ENCODE results near the gene CHRNA10.

Gene CHRNA10

DNA sequence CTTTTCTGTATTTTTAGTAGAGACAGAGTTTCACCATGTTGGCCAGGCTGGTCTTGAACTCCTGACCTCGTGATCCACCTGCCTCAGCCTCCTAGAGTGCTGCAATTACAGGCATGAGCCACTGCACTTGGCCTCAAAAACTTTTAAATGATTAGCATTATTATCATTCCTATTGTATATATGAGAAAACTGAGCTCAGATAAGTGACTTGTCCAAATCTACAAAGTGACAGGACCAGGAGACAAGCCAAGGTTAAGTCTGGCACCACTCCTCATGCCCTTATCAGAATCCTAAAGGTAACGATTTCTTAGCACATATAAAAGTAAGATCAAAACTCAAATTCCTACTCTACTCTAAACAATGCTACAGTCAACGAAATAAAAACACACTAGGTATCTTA, 32.2 kb upstream of the CHRNA10 start:
- Histone ChIP-seq H3K4me3 (replicated peaks; ENCODE audit: low read depth, low read length) (no peak overlapping the region), H3K27me3 (replicated peaks; ENCODE audit: control insufficient read depth, insufficient read depth, low read length) (no peaks in the 10 kb centered on the region), H3K36me3 (ENCODE audit: control insufficient read depth, insufficient read depth, low read length) (peaks cover 18% of the 10 kb centered on the region)
- no peak for DNase-seq (ENCODE audit: extremely low read depth, insufficient read length)
- TF ChIP-seq, protein P1, sequence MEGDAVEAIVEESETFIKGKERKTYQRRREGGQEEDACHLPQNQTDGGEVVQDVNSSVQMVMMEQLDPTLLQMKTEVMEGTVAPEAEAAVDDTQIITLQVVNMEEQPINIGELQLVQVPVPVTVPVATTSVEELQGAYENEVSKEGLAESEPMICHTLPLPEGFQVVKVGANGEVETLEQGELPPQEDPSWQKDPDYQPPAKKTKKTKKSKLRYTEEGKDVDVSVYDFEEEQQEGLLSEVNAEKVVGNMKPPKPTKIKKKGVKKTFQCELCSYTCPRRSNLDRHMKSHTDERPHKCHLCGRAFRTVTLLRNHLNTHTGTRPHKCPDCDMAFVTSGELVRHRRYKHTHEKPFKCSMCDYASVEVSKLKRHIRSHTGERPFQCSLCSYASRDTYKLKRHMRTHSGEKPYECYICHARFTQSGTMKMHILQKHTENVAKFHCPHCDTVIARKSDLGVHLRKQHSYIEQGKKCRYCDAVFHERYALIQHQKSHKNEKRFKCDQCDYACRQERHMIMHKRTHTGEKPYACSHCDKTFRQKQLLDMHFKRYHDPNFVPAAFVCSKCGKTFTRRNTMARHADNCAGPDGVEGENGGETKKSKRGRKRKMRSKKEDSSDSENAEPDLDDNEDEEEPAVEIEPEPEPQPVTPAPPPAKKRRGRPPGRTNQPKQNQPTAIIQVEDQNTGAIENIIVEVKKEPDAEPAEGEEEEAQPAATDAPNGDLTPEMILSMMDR (IDR thresholded peaks at IDR 0.05; ENCODE audit: insufficient read depth, low read length, poor library complexity, severe bottlenecking), result no peak

DNA sequence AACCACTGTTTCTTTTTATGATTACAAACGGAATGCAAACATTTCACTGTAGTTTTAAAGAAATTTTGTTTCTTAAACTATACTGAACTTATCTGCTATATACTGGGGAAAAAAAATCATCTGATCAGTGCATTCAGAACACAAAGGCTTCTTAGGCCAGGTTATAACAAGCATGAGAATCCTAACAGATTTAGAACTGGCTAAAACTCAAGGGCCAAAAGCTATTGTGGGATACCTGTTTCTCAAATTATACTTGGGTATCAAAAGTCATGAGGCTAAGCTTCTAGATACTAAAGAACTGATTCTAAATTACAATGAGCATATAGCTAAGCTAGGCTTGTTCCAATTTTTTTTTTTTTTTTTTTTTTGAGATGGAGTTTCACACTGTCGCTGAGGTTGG, 29.7 kb upstream of the CHRNA10 start:
- H3K36me3 ChIP-seq (ENCODE audit: control insufficient read depth, insufficient read depth, low read length), result peaks cover 23% of the 10 kb centered on the region

DNA sequence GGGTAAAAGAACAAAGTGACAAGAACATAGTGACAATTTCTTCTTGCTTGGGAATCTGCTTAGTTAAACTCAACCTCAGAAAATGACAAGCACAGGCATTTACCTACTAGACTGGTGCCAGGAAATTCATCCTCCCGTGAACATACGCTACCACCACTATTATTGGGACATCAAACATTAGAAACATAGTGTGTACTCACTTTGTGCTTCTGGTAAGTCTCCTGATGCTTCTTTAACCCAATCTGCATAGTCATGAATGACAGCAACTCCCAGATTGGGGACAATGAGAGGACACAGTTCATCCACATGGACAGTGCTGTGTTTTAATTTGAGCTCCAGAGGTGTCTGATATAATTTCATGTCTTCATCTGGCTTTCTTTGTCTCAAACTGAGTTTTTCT, 29.2 kb upstream of the CHRNA10 start:
- H3K4me3 ChIP-seq (replicated peaks; ENCODE audit: low read depth, low read length), result no peak overlapping the region
- H3K27me3 ChIP-seq (replicated peaks; ENCODE audit: control insufficient read depth, insufficient read depth, low read length), result no peaks in the 10 kb centered on the region
- TF ChIP-seq, protein P1 (IDR thresholded peaks at IDR 0.05; ENCODE audit: insufficient read depth, low read length, poor library complexity, severe bottlenecking), result no peak
- no peak for DNase-seq (ENCODE audit: extremely low read depth, insufficient read length)
- H3K36me3 ChIP-seq (ENCODE audit: control insufficient read depth, insufficient read depth, low read length), result peaks cover 24% of the 10 kb centered on the region

More for the DNA sequence above, 29.7 kb upstream of the CHRNA10 start:
- H3K27me3 ChIP-seq (replicated peaks; ENCODE audit: control insufficient read depth, insufficient read depth, low read length), result no peaks in the 10 kb centered on the region
- TF ChIP-seq, protein P1 (IDR thresholded peaks at IDR 0.05; ENCODE audit: insufficient read depth, low read length, poor library complexity, severe bottlenecking), result no peak
- no peak for DNase-seq (ENCODE audit: extremely low read depth, insufficient read length)
- no peak overlapping the region for H3K4me3 ChIP-seq (replicated peaks; ENCODE audit: low read depth, low read length)

DNA sequence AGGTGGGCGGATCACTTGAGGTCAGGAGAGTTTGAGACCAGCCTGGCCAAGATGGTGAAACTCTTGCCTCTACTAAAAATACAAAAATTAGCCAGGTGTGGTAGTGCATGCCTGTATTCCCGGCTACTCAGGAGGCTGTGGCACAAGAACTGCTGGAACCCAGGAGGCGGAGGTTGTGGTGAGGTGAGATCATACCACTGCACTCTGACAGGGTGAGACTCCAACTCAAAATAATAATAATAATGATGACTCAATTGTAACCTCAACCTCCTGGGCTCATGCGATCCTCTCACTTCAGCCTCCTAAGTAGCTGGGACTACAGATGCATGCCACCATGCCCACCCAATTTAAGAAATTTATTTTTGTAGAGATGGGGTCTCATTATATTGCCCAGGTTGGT, 15.6 kb upstream of the CHRNA10 start:
- no peak overlapping the region for H3K4me3 ChIP-seq (replicated peaks; ENCODE audit: low read depth, low read length)

DNA sequence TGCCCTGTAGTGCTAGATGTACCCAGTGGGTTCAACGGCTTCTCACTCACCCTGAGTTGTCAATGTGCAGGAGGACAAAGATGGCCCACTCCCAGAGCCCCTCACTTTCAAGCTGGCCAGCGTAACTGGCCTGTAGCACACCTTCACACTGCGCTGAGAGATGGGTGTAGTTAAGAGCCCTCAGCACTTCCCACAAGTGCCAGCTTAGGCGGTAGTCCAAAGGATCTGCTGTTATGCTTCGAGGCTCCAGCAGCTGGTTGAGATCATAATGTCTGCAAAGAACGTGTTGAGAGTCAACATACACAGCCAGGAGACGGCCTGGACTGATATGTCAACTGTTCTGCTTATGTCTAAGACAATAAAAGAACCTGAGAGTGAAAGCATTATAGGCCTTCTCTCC, 14.7 kb upstream of the CHRNA10 start:
- TF ChIP-seq, protein P1 (IDR thresholded peaks at IDR 0.05; ENCODE audit: insufficient read depth, low read length, poor library complexity, severe bottlenecking), result no peak
- no peak for DNase-seq (ENCODE audit: extremely low read depth, insufficient read length)
- peaks cover 22% of the 10 kb centered on the region for H3K36me3 ChIP-seq (ENCODE audit: control insufficient read depth, insufficient read depth, low read length)

More for the DNA sequence above, 15.6 kb upstream of the CHRNA10 start:
- Histone ChIP-seq H3K27me3 (replicated peaks; ENCODE audit: control insufficient read depth, insufficient read depth, low read length) (no peaks in the 10 kb centered on the region), H3K36me3 (ENCODE audit: control insufficient read depth, insufficient read depth, low read length) (peaks cover 21% of the 10 kb centered on the region)
- TF ChIP-seq, protein P1 (IDR thresholded peaks at IDR 0.05; ENCODE audit: insufficient read depth, low read length, poor library complexity, severe bottlenecking), result no peak
- DNase-seq (ENCODE audit: extremely low read depth, insufficient read length), result no peak

DNA sequence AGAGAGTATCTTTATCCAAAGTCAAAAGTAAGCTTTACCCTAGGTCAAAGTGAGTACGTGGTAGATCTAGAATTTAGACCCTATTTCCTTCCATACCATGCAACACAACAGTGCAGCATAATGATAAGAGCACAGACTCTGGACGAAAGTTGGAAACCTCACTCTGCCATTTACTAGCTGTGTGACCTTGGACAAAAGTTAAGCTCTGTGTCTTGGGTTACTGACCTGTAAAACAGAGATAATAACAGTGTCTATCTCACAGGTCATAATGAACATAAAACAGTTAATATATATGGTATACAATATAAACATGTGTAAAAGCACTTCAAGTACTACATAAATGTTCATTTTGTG, 13.6 kb upstream of the CHRNA10 start:
- TF ChIP-seq, protein P1 (IDR thresholded peaks at IDR 0.05; ENCODE audit: insufficient read depth, low read length, poor library complexity, severe bottlenecking), result no peak
- no peak for DNase-seq (ENCODE audit: extremely low read depth, insufficient read length)
- Histone ChIP-seq H3K4me3 (replicated peaks; ENCODE audit: low read depth, low read length) (no peak overlapping the region), H3K27me3 (replicated peaks; ENCODE audit: control insufficient read depth, insufficient read depth, low read length) (no peaks in the 10 kb centered on the region), H3K36me3 (ENCODE audit: control insufficient read depth, insufficient read depth, low read length) (peaks cover 24% of the 10 kb centered on the region)

More for the DNA sequence above, 14.7 kb upstream of the CHRNA10 start:
- no peaks in the 10 kb centered on the region for H3K27me3 ChIP-seq (replicated peaks; ENCODE audit: control insufficient read depth, insufficient read depth, low read length)
- no peak overlapping the region for H3K4me3 ChIP-seq (replicated peaks; ENCODE audit: low read depth, low read length)
